ENCODE results near the gene ZBTB39. TPM values are rescaled to one million over a fixed set of nuclear protein-coding genes. Genes with fewer than 3 reads are reported as not detected.

The ZBTB39 gene
- total RNA-seq, 1 donor from 2014 or later, result 8.5 TPM

GRCh38 chr12:57048423-57049118 lies 42.2 kb upstream of the ZBTB39 start:
- no peak for TF ChIP-seq CTCF (IDR thresholded peaks at IDR 0.05; ENCODE audit: insufficient read depth, low read length, poor library complexity, severe bottlenecking)
- no peak for DNase-seq (ENCODE audit: low read depth)
- Histone ChIP-seq H3K4me3 (ENCODE audit: low read depth, low read length) (no peak overlapping the region), H3K27me3 (ENCODE audit: control insufficient read depth, insufficient read depth, low read length) (peaks cover 5% of the 10 kb centered on the region), H3K36me3 (ENCODE audit: control insufficient read depth, insufficient read depth, low read length) (no peaks in the 10 kb centered on the region)

GRCh38 chr12:57047981-57048380 lies 41.6 kb upstream of the ZBTB39 start:
- H3K27me3 ChIP-seq (ENCODE audit: control insufficient read depth, insufficient read depth, low read length), result peaks cover 5% of the 10 kb centered on the region
- DNase-seq (ENCODE audit: low read depth), result no peak

GRCh38 chr12:57046947-57047890 lies 40.9 kb upstream of the ZBTB39 start:
- no peaks in the 10 kb centered on the region for H3K36me3 ChIP-seq (ENCODE audit: control insufficient read depth, insufficient read depth, low read length)
- no peak for TF ChIP-seq CTCF (IDR thresholded peaks at IDR 0.05; ENCODE audit: insufficient read depth, low read length, poor library complexity, severe bottlenecking)
- H3K27me3 ChIP-seq (ENCODE audit: control insufficient read depth, insufficient read depth, low read length), result peaks cover 5% of the 10 kb centered on the region
- no peak for DNase-seq (ENCODE audit: low read depth)
- H3K4me3 ChIP-seq (ENCODE audit: low read depth, low read length), result no peak overlapping the region

More at GRCh38 chr12:57047981-57048380, 41.6 kb upstream of the ZBTB39 start:
- no peak for TF ChIP-seq CTCF (IDR thresholded peaks at IDR 0.05; ENCODE audit: insufficient read depth, low read length, poor library complexity, severe bottlenecking)
- H3K36me3 ChIP-seq (ENCODE audit: control insufficient read depth, insufficient read depth, low read length), result no peaks in the 10 kb centered on the region
- no peak overlapping the region for H3K4me3 ChIP-seq (ENCODE audit: low read depth, low read length)

- Histone ChIP-seq H3K36me3 (ENCODE audit: control insufficient read depth, insufficient read depth, low read length) (no peaks in the 10 kb centered on the region), H3K27me3 (ENCODE audit: control insufficient read depth, insufficient read depth, low read length) (peaks cover 3% of the 10 kb centered on the region), H3K4me3 (ENCODE audit: low read depth, low read length) (no peak overlapping the region)
- no peak for TF ChIP-seq CTCF (IDR thresholded peaks at IDR 0.05; ENCODE audit: insufficient read depth, low read length, poor library complexity, severe bottlenecking)
- no peak for DNase-seq (ENCODE audit: low read depth)
Measured at GRCh38 chr12:57046086-57046791, 39.9 kb upstream of the ZBTB39 start.

- H3K27me3 ChIP-seq (ENCODE audit: control insufficient read depth, insufficient read depth, low read length), result peaks cover 6% of the 10 kb centered on the region
- H3K4me3 ChIP-seq (ENCODE audit: low read depth, low read length), result no peak overlapping the region
- no peaks in the 10 kb centered on the region for H3K36me3 ChIP-seq (ENCODE audit: control insufficient read depth, insufficient read depth, low read length)
- no peak for DNase-seq (ENCODE audit: low read depth)
- TF ChIP-seq CTCF (IDR thresholded peaks at IDR 0.05; ENCODE audit: insufficient read depth, low read length, poor library complexity, severe bottlenecking), result no peak
Measured at GRCh38 chr12:57044889-57045288, 38.5 kb upstream of the ZBTB39 start.
